Kidney (tissue), 14 donors: Measurements from ENCODE around the gene TTC33. TPM values are rescaled to one million over a fixed set of nuclear protein-coding genes. Genes with fewer than 3 reads are reported as not detected.
"Not testable (repeated sequence)": the region's sequence is repeated elsewhere in the genome, so short reads cannot be mapped to it uniquely, and the experiment has no call there.

Source experiments
- DNase-seq, 5 donors: peaks; one replicate each; pipeline ENCODE4 v3.0.0-alpha.2; 2013 to 2020
- FAIRE-seq: peaks from 2 replicates; lab custom pipeline; 2012; peaks lifted over from hg19 to GRCh38; lab: Jason Lieb, UNC
- H3K27ac ChIP-seq, 2 donors: one replicate each; pipeline ENCODE4 v1.7.0; 2013; ENCODE audit warnings: low read depth in 2 of 2, low read length in 2 of 2, inconsistent platforms in 1 of 2
- H3K27me3 ChIP-seq: one replicate; pipeline ENCODE4 v1.7.1; 2013; ENCODE audit warnings: low read length, inconsistent platforms; ENCODE audit not compliant: control insufficient read depth, insufficient read depth
- H3K36me3 ChIP-seq, 3 donors: one replicate each; pipeline versions ENCODE4 v1.7.0 to v1.7.1; 2013; ENCODE audit warnings: low read length in 3 of 3, control low read depth in 1 of 3, inconsistent platforms in 1 of 3; ENCODE audit not compliant: insufficient read depth in 3 of 3, control insufficient read depth in 2 of 3
- H3K4me1 ChIP-seq, 3 donors: one replicate each; pipeline versions ENCODE4 v1.7.0 to v1.7.1; 2013; ENCODE audit warnings: low read length in 3 of 3, inconsistent platforms in 1 of 3, low read depth in 1 of 3; ENCODE audit not compliant: control insufficient read depth in 2 of 3, insufficient read depth in 2 of 3
- H3K4me3 ChIP-seq, 3 donors: one replicate each; pipeline versions ENCODE4 v1.7.0 to v1.8.1; 2013; ENCODE audit warnings: low read length in 3 of 3, control low read depth in 1 of 3, inconsistent platforms in 1 of 3
- H3K9ac ChIP-seq, 3 donors: one replicate each; pipeline versions ENCODE4 v1.7.0 to v1.7.1; 2013; ENCODE audit warnings: low read length in 3 of 3, control low read depth in 1 of 3, inconsistent platforms in 1 of 3
- H3K9me3 ChIP-seq, 3 donors: one replicate each; pipeline versions ENCODE4 v1.7.0 to v1.7.1; 2013; ENCODE audit warnings: low read length in 3 of 3, control low read depth in 1 of 3, inconsistent platforms in 1 of 3; ENCODE audit not compliant: control insufficient read depth in 2 of 3, insufficient read depth in 1 of 3
- CTCF ChIP-seq: IDR thresholded peaks from 3 replicates; pipeline ENCODE4 v1.5.1; 2012; ENCODE audit warnings: mild to moderate bottlenecking, moderate library complexity, borderline replicate concordance; ENCODE audit not compliant: insufficient read depth; ENCODE audit errors: extremely low read depth
- intact Hi-C: fragments of 100-400 bp; cut with DNase I; formaldehyde crosslinking; loops from one replicate; pipeline ENCODE4 v1.11.1; 2022
- polyA plus RNA-seq: library from polyadenylated mRNA; stranded (reverse); fragments of 350-450 nt; fragmentation: Illumina TruSeq; extraction: RNeasy Lipid Tissue Mini Kit (QIAGEN cat#74804); gene quantifications from one replicate; pipeline ENCODE4 v1.2.3, GENCODE V29; 2014; ENCODE audit warnings: low read depth, low replicate concordance; ENCODE audit not compliant: insufficient read depth
- total RNA-seq: library from RNA; stranded (reverse); fragmentation: NEBNext Ultra II Directional; extraction: Animal tissue kit (Norgen Biotek cat#: 25700); gene quantifications from one replicate; pipeline ENCODE4 v1.2.1, GENCODE V29; 2021
- donor health status: control.
- donor health status: control.
- donor health status: control.
- donor health status: control.
- donor health status: control.
- donor health status: DM: yes; HTN: yes; CAD: no.
- donor health status: Normal renal cell carcinoma (clear cell type).

Gene TTC33
- total and polyA plus RNA-seq, 2 donors from 2014 or later = 7.1 to 20.1 TPM

GRCh38 chr5:40733434-40733833 is 22.3 kb downstream of the TTC33 start:
- Histone ChIP-seq H3K27me3 (no peaks in the 10 kb centered on the region), H3K9ac (no peak overlapping the region), H3K4me3 (no peak overlapping the region), H3K9me3 (no peaks in the 10 kb centered on the region), H3K36me3 (no peaks in the 10 kb centered on the region), H3K27ac (no peak overlapping the region), H3K4me1 (peaks cover 7 to 29% (median 12%) of the 10 kb centered on the region in 3 donors)
- intact Hi-C loops = no loop called here
- DNase-seq (no peak), FAIRE-seq (no peak)
- TF ChIP-seq CTCF = no peak

GRCh38 chr5:40722497-40722911 is 33.3 kb downstream of the TTC33 start:
- intact Hi-C loops, H3K27me3 ChIP-seq, H3K9me3 ChIP-seq, H3K9ac ChIP-seq, FAIRE-seq, H3K4me3 ChIP-seq, H3K27ac ChIP-seq, H3K4me1 ChIP-seq: not testable (repeated sequence)
- H3K36me3 ChIP-seq = peaks cover 0 to 11% (median 0%) of the 10 kb centered on the region in 3 donors
- peak in 1 of 5 donors; percentile 57 for DNase-seq

- no peak for DNase-seq
- Histone ChIP-seq H3K27ac (no peak overlapping the region), H3K36me3 (peaks cover 0 to 7% (median 0%) of the 10 kb centered on the region in 3 donors), H3K27me3 (no peaks in the 10 kb centered on the region), H3K4me1 (no peaks in the 10 kb centered on the region), H3K4me3 (no peak overlapping the region), H3K9me3 (peaks cover 0 to 4% (median 0%) of the 10 kb centered on the region in 3 donors), H3K9ac (no peak overlapping the region)
- TF ChIP-seq CTCF = no peak
- intact Hi-C loops = no loop called here
- FAIRE-seq = no peak
Measured at GRCh38 chr5:40720069-40720468, 35.7 kb downstream of the TTC33 start.

- Histone ChIP-seq H3K9me3 (peaks cover 0 to 4% (median 0%) of the 10 kb centered on the region in 3 donors), H3K4me3 (no peak overlapping the region), H3K36me3 (peaks cover 0 to 7% (median 0%) of the 10 kb centered on the region in 3 donors), H3K27ac (no peak overlapping the region), H3K27me3 (no peaks in the 10 kb centered on the region), H3K9ac (no peak overlapping the region), H3K4me1 (no peaks in the 10 kb centered on the region)
- DNase-seq (peak in 1 of 5 donors; percentile 44), FAIRE-seq (peak; percentile 8)
- intact Hi-C loops = no loop called here
- no peak for TF ChIP-seq CTCF
Measured at GRCh38 chr5:40717281-40717680, 38.5 kb downstream of the TTC33 start.
